Measurements from ENCODE around the gene MACROD2. TPM values are rescaled to one million over a fixed set of nuclear protein-coding genes. Genes with fewer than 3 reads are reported as not detected.

MACROD2 gene
- total and polyA plus RNA-seq, 9 donors, result 3.7 to 25.5 (median 7.8) TPM

DNA sequence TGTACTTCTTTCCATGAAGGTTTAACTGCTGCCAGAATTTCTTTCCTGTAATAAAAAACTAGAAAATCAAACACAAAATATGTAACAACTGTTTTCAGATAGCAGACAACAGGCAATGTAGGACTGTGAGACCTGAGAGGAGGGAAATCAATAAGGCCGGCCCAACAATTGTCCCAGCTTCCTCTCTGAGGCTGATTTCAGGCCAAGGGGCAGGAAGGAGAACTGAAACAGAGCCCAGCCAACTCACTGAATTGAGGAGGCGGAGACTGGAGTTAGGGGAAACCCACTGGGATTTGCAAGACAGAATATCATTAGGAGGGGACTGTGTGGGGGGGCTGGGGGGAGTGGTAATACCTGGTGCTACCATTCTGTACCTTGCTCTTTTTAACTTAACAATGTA, 299.9 kb downstream of the MACROD2 start:
- H3K4me3 ChIP-seq, result no peak overlapping the region
- 32 to 44% (median 36%) methylated on average over 2 of the region's 2 CpGs for WGBS, 3 donors
- no peak overlapping the region for H3K27ac ChIP-seq
- no peaks in the 10 kb centered on the region for H3K4me1 ChIP-seq (ENCODE audit: insufficient read depth)
- H3K36me3 ChIP-seq, result no peaks in the 10 kb centered on the region
- TF ChIP-seq, protein P1, sequence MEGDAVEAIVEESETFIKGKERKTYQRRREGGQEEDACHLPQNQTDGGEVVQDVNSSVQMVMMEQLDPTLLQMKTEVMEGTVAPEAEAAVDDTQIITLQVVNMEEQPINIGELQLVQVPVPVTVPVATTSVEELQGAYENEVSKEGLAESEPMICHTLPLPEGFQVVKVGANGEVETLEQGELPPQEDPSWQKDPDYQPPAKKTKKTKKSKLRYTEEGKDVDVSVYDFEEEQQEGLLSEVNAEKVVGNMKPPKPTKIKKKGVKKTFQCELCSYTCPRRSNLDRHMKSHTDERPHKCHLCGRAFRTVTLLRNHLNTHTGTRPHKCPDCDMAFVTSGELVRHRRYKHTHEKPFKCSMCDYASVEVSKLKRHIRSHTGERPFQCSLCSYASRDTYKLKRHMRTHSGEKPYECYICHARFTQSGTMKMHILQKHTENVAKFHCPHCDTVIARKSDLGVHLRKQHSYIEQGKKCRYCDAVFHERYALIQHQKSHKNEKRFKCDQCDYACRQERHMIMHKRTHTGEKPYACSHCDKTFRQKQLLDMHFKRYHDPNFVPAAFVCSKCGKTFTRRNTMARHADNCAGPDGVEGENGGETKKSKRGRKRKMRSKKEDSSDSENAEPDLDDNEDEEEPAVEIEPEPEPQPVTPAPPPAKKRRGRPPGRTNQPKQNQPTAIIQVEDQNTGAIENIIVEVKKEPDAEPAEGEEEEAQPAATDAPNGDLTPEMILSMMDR (IDR thresholded peaks at IDR 0.05), result no peak
- no peak for TF ChIP-seq EP300 (IDR thresholded peaks at IDR 0.05)
- TF ChIP-seq POLR2A (IDR thresholded peaks at IDR 0.05), result no peak
- DNase-seq, result no peak
- H3K9me3 ChIP-seq, result no peaks in the 10 kb centered on the region
- H3K27me3 ChIP-seq, result no peaks in the 10 kb centered on the region
- intact Hi-C loops (cut with DNase I), result no loop called here

DNA sequence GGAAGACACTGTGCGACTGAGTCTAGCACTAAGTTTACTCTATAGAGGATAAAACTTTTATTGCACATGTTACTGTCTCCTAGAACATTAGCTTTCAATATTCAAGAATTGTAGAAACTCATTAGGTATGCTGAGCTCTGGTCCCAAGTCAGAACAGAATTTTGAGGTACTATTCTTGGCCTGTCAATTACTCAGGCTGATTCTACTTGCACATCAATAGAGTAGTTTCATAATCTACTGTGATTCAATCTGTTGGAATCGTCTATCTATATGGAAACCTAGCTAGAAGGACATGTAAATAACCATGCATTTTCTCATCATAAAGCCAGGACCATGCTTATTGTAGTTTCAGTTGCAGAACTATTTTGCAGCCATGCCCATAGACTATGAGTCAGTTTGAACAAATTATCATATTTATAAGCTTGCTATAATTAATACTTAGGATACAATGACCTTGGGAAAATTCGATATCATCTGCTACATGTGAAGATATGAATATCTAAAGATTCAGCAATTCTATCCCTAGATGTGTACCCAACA, 300.5 kb downstream of the MACROD2 start:
- TF ChIP-seq, protein P1 (IDR thresholded peaks at IDR 0.05), result no peak
- TF ChIP-seq POLR2A (IDR thresholded peaks at IDR 0.05), result no peak
- no peak for TF ChIP-seq EP300 (IDR thresholded peaks at IDR 0.05)
- intact Hi-C loops (cut with DNase I), result no loop called here
- DNase-seq, result no peak
- Histone ChIP-seq H3K4me3 (no peak overlapping the region), H3K27ac (no peak overlapping the region), H3K4me1 (ENCODE audit: insufficient read depth) (no peaks in the 10 kb centered on the region), H3K9me3 (no peaks in the 10 kb centered on the region), H3K27me3 (no peaks in the 10 kb centered on the region), H3K36me3 (no peaks in the 10 kb centered on the region)
- WGBS, 3 donors, result 38 to 53% (median 42%) methylated on average over 3 of the region's 3 CpGs

DNA sequence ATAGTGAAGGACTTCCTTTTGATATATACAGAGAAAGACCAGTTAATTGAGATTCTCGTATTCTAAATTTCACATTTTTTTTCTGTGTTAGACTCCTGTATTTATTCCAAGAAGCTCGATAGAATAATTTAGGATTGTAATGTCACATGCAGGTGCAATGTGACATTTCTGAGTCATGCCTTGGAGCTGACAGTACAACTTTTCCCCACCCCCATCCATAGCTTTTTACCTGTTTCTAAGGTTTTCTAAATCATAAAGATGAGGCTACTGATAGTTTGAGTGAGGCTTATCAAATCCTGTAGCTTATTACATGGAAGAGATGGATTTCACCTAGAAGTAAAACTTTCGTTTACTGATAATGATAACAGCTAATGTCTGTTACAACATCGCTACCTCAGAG, 304.5 kb downstream of the MACROD2 start:
- Histone ChIP-seq H3K36me3 (no peaks in the 10 kb centered on the region), H3K4me3 (no peak overlapping the region), H3K4me1 (ENCODE audit: insufficient read depth) (no peaks in the 10 kb centered on the region), H3K27ac (no peak overlapping the region), H3K27me3 (no peaks in the 10 kb centered on the region), H3K9me3 (no peaks in the 10 kb centered on the region)
- 87 to 90% (median 89%) methylated on average over 4 of the region's 4 CpGs for WGBS, 3 donors
- intact Hi-C loops (cut with DNase I), result no loop called here
- TF ChIP-seq, protein P1 (IDR thresholded peaks at IDR 0.05), result no peak
- TF ChIP-seq POLR2A (IDR thresholded peaks at IDR 0.05) (no peak), EP300 (IDR thresholded peaks at IDR 0.05) (no peak)
- no peak for DNase-seq

DNA sequence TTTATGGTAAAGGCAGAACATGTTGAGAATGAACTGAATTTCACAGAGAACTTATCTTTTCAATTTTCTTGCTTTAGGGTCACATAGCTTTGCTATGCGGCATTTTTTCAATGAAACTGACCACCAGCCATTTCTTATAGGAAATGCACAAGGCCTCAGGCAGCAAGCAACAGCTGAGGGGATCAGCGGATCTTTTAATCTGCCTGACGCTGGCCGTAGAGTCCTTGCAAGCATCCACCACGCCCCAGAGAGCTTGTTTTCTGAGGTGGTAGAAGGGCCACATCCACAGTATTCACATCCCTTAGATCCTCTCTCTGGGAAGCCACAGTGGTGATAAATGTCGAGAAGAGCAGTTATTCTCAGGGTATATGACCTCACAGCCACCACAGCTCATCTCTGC, 307.8 kb downstream of the MACROD2 start:
- TF ChIP-seq EP300 (IDR thresholded peaks at IDR 0.05) (no peak), POLR2A (IDR thresholded peaks at IDR 0.05) (no peak)
- TF ChIP-seq, protein P1 (IDR thresholded peaks at IDR 0.05), result no peak
- no peak for DNase-seq
- 81 to 90% (median 88%) methylated on average over 6 of the region's 6 CpGs for WGBS, 3 donors
- intact Hi-C loops (cut with DNase I), result no loop called here
- H3K4me1 ChIP-seq (ENCODE audit: insufficient read depth), result no peaks in the 10 kb centered on the region
- no peak overlapping the region for H3K4me3 ChIP-seq
- no peaks in the 10 kb centered on the region for H3K9me3 ChIP-seq
- H3K36me3 ChIP-seq, result no peaks in the 10 kb centered on the region
- no peaks in the 10 kb centered on the region for H3K27me3 ChIP-seq
- H3K27ac ChIP-seq, result no peak overlapping the region

Data from ovary (tissue), 9 donors.